Stimulated activated CD4-positive, alpha-beta T cell treated with anti-CD3 and anti-CD28 coated beads, Interleukin-1b, Interleukin-23, amount 100 ng/mL, for 24 hours (primary cell): ENCODE data around the gene CSF2RB.

Source experiments
- DNase-seq, 4 experiments: peaks; one replicate each; pipeline ENCODE4 v3.0.0-alpha.2; 2020; ENCODE audit warnings: low read depth in 4 of 4, low spot score in 1 of 4

The CSF2RB gene

GRCh38 chr22:36918586-36919284 is 5.3 kb downstream of the CSF2RB start:
- no peak for DNase-seq

DNA sequence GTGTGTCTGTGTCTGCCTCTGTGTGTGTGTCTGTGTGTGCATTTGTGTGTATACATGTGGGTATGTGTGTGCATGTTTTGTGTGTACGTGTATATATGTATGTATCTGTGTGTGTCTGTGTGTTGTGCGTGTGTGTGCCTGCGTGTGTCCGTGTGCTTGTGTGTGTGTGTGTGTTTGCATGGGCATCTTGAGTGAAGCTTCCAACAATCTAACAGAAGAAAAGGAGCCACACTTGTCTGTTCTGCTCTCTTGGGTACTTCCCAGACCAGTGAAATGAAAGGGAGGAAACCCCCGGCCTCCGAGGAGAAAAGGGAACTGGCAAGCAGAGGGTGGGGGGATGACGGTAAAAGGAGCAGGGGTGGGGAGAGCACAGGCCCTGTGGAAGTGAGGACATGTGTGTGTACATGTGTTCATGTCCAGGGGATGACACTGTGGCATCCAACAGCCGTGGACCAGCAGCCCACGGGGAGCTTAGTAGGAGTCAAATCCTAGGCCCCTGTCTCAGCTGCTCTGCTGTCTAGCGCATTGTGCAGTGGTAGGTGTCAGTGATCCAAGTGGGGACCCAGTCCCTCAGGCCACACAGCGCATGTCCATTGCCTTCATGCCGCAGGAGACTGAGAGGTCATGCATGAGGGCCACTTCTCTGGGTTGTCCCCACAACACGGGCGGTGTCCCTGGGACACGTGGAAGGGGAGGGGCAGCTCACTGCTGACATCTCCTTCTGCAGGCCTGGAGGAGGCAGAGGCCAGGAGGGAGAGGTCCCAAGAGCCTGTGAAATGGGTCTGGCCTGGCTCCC is 8.1 kb downstream of the CSF2RB start:
- no peak for DNase-seq

GRCh38 chr22:36922105-36922608 is 8.7 kb downstream of the CSF2RB start:
- no peak for DNase-seq

GRCh38 chr22:36922711-36923110 is 9.3 kb downstream of the CSF2RB start:
- no peak for DNase-seq

DNA sequence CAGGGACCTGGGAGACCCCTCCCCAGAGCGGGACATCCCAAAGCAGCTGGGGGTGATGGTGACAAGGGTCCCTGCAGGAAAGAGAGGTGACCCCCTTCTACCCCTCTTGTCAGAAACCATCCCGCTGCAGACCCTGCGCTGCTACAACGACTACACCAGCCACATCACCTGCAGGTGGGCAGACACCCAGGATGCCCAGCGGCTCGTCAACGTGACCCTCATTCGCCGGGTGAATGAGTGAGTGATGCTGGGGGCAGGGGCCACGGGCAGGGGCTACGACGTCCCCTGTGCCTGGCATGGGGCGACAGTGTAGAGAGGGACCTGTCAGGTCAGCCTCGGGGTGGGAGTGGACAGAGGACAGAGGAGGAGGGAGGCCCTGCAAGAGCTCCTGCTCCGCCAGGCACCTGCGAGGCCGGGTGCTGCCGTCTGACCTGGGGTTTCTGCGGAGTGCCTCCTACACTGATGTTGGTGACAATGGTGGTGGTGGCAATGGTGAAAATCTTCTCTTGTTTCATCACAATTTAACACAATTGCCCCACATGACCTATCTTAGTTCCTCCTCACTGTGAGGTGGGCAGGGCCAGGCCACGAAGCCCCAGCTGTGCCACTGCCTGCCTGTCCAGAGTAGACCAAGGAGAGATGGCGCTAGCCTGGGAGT is 9.8 kb downstream of the CSF2RB start:
- DNase-seq: no peak

- DNase-seq: no peak
These were observed 10.8 kb downstream of the CSF2RB start for GRCh38 chr22:36924151-36924698.

DNA sequence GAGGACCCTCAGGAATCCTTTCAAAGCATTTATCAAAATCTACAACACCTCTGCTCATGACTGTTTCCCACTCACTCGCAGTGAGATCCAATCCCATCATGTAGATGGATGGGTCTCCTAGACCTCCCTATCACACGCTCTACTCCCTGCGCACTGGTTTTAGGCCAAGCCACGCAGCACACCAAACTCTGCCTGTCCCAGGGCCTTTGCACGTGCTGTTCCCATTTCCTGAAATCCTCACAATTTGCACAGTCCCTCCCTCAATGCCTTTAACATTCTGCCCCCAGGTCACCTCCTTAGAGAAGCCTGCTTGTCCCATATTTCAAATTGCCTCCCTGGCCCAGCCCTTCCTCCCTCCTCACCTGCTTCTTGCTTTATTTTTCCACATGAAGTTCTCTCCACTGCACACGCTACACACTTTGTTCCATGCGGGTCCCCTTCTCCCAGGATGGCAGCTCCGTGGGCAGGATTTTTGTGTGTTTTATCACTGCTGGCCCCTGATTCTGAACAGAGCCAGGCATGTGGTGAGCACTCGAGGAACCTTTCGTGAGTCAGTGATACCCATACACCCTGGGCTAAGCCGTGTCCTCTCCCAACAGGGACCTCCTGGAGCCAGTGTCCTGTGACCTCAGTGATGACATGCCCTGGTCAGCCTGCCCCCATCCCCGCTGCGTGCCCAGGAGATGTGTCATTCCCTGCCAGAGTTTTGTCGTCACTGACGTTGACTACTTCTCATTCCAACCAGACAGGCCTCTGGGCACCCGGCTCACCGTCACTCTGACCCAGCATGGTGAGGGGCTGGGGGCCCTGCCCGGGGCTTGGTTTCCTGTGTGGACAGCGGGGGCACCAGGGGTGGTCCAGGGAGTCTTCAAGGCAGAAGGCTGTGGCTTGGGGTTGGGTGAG is 12.2 kb downstream of the CSF2RB start:
- no peak for DNase-seq

GRCh38 chr22:36926309-36926708 is 12.9 kb downstream of the CSF2RB start:
- DNase-seq: no peak

GRCh38 chr22:36926721-36927435 is 13.4 kb downstream of the CSF2RB start:
- DNase-seq: no peak

GRCh38 chr22:36927671-36928070 is 14.2 kb downstream of the CSF2RB start:
- no peak for DNase-seq

DNA sequence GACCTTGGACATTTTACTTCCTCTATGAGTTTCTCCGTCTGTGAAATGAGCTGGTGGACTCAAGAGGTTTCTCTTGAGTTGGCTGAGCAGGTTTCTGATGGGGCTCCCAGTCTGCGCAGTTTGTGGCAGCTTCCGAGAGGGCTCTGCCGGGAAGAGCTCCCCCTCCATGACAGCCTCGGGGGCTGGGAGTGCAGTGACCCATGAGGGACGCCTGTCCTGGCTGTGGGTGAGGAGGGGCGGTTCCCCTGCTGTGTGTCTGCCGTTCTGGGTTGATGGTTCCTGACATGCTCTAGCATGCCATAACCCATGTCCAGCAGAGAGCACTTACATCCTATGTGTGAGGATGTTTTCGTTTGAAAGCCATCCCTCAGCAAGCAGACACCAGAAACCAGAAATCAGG is 14.8 kb downstream of the CSF2RB start:
- no peak for DNase-seq

GRCh38 chr22:36928786-36929535 is 15.5 kb downstream of the CSF2RB start:
- DNase-seq: no peak

DNA sequence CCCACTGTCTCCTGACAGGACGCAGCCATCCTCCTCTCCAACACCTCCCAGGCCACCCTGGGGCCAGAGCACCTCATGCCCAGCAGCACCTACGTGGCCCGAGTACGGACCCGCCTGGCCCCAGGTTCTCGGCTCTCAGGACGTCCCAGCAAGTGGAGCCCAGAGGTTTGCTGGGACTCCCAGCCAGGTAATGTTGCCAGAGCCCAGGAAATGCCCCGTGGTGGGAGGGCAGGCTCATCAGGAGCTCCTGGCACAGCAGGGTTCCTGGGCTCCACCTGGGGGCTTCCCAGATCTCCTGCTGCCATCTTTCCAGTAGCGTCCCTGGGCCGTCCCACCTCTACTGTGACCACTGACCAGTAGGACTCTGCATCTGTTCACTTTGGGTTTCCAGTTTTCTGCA is 16.2 kb downstream of the CSF2RB start:
- no peak for DNase-seq

DNA sequence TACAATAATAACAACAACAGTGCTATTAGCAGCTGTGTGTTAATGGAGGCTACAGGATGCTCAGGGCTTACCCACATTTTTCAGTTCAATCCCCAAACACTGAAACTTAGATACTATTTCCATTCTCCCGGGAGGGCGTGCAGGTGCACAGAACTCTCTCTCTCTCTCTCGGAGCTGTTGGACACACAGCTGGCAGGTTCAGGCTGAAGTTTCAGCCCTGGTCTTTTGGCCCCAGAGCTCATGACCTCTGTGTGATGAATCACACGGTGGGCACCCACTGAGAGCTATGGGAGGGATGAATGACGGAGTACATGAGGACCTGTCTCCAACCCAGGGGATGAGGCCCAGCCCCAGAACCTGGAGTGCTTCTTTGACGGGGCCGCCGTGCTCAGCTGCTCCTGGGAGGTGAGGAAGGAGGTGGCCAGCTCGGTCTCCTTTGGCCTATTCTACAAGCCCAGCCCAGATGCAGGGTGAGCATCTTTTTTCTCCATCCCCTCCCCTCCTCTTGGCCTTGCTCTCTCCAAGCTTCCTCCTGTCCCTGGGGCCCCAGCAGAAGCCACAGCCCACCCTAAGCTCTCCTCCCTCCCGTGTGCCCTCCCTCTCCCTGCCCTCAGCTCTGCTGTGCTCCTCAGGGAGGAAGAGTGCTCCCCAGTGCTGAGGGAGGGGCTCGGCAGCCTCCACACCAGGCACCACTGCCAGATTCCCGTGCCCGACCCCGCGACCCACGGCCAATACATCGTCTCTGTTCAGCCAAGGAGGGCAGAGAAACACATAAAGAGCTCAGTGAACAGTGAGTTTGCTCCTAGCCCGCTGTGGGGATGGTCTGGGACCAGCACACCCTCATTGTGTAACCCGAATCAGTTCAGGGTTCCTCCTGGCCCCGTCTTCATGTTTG is 16.9 kb downstream of the CSF2RB start:
- DNase-seq: no peak

- no peak for DNase-seq
These were observed 18.0 kb downstream of the CSF2RB start for GRCh38 chr22:36931446-36931845.

DNA sequence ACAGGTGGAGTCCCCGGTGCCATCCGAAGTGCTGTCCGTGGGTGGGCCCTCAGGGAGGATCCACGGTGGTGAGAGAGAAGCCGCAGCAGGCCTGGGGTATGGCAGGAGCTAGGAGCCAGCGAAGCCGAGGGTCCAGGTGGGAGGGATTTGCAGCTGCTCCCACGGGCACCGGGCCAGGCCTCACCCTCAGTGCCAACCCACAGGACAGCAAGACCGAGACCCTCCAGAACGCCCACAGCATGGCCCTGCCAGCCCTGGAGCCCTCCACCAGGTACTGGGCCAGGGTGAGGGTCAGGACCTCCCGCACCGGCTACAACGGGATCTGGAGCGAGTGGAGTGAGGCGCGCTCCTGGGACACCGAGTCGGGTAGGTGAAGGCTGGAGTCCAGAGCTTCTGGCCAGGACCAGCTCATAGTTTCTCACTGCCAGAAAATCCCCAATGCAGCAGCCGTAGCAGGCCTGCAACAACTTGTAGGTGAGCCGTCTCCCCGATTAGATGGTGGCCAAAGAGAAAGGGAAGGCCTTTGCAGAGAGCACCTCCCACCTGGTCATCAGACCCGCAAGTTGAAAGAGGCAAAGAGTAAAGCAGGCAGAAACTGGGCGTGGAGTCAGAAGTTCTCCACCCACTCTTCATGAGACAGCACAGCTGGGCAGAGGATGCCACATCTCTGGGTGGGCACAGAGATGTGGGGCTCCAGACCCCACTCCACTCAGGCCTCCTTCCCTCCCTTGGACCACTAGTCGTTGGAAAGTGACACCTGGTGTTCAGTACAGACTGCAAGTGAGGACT is 20.4 kb downstream of the CSF2RB start:
- DNase-seq: no peak
